Activated naive CD4-positive, alpha-beta T cell treated with anti-CD3 and anti-CD28 coated beads, Interleukin-2, amount 50 U/mL, for 16 hours (primary cell): ENCODE data around the gene RUNX2.

Experiments used
- DNase-seq: peaks from one replicate; pipeline ENCODE4 v3.0.0-alpha.2; 2020

Gene RUNX2

GRCh38 chr6:45491048-45491735 lies 163.1 kb downstream of the RUNX2 start:
- DNase-seq: no peak

- no peak for DNase-seq
Observed at GRCh38 chr6:45491874-45492273, 163.7 kb downstream of the RUNX2 start.

DNA sequence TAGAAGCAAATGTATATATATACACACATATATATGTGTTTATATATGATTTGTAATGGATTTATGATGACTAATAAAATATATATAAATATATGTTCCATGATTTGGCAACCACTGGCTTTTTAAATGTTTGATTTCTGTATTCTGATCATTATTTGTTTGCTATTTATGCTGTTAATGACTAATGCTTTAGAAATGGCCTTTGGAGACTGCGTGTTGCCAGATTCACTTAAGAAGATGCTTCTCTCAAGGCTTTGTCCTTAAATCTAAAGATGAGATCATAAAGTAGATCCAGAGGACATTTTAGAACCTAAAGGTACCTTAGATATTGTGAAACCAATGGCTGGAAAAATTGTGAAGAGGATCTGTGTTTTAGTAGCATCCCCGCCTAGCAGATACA lies 165.6 kb downstream of the RUNX2 start:
- DNase-seq: no peak

DNA sequence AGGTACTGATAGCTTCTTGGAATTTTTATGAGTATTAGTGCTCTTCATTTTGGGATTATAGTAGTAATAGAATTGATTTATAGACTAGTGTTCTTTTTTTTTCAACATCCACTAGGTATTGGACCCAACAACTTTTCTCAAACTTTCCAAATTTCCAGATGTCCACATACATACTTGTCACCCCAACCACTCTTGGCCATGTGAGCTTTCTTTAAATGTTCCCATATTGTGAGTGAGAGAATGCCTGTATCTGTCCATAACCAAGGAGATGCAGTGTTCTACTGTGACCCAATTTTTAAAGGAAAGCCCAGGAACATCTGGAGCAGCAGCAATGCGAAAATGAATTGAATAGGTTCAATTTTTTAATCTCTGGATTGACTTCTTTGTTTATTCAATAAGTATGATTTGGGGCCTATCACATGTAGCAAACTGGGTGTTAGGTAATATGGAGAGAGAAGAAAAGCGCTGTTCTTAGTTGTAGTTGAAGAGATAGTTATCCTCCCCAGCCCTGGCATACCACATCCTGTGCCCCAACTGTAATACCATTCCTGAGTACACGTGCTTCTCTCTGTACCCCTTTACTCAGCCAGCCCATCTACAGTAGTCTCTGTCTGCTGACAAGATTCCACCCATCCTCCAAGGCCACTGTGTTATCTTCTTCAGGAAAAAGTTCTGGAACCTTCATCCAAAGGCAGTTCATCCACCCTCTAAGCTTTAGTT lies 166.4 kb downstream of the RUNX2 start:
- no peak for DNase-seq

- DNase-seq: no peak
Observed at GRCh38 chr6:45495429-45496084, 167.4 kb downstream of the RUNX2 start.

GRCh38 chr6:45496085-45496433 lies 167.9 kb downstream of the RUNX2 start:
- no peak for DNase-seq

- DNase-seq: no peak
Observed at GRCh38 chr6:45498591-45498990, 170.5 kb downstream of the RUNX2 start.

DNA sequence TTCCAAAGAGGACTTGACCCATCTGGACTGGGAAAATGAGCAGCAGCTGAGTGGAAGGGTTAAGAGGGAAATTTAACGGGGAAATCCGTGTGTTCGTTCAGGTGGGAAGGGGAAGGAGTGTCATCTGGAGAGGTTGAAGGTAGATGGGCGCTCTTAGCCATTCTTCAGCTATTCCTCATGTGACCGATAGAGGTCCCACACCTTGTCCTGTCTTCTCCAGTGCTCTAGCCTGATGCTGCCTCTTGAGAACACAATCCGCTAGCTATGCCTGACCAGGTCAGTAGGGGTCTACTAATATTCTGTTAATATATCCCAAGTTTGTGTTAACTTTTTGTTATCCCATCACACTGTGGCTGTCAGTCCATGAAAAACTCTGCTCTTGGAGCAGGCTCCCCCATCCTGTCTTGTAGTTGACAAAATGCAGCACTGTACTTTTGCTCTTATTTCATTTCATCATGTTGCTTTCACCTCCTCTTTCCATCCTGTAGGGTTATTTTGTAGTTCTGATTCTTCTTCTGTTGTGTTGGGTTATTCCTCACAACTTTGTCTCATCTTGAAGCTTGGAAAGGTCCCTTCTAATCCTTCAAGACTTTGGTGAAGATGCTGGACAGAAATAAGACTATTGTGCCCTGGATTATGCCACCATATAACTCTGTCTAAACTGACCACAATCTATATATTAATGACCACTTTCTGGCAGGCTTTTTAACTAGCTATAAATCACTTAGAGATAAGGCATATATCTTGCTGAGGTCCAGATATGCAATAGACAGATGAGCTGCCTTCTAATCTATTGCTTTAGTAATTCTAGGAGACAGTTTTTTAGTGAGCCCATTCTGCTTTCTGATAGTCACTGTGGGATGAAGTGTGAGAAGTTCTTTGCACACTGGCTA lies 173.0 kb downstream of the RUNX2 start:
- DNase-seq: no peak

GRCh38 chr6:45502456-45502855 lies 174.3 kb downstream of the RUNX2 start:
- DNase-seq: no peak

DNA sequence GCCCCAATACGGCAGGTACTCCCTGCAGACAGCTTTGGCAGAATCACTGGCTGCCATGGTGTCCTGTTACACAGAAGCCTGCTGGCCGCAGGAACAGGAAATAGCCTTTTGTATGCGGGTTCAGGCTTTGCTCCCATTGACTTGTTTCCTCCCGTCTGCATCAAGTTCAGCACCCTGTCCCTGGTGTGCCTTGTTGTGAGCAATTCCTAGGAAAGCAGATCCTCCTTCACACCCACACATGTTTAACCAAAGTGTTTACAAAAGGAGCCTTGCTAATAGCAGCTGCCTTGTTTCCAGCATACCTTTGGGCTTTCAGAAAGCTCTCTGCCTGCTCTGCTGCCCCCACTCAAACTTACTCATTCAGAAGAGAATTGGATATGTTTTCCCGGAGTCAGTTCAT lies 176.8 kb downstream of the RUNX2 start:
- DNase-seq: no peak

DNA sequence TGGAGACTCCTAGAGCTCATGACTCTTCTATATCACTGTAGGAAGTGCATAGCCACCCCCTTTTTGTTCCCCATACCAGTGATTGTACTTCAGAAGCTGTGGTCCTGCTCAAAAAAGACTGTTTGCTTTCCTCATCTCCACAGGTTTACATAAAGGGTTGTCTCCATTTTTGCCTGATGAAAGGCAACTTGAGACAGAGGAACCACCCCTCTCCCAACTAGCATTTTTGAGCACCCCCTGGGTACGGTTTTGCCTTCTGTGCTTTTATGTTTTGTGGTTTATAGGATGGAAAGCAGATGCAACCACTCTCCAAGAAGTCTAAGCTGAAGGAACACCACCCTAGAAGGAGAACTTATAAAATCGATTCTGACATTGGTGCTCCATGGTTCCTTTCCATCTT lies 177.3 kb downstream of the RUNX2 start:
- DNase-seq: no peak

DNA sequence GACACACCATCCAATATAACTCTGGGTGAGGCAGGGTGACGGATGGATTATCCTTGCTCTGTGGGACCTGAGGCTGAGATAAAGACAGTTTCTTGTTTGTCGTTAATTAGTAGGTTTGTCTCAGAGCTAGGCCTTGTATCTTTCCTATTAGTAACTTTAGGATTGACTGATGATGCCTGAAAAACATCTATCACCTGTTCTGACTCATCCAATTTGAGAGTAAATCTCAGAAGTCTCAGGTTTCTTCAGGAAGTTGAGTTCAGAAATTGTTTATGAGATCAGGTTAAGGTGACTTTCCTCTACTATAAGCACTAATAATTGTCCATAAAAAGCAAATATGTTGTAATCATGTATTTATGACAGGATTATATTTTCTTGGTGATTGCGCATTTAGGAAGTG lies 179.1 kb downstream of the RUNX2 start:
- no peak for DNase-seq

DNA sequence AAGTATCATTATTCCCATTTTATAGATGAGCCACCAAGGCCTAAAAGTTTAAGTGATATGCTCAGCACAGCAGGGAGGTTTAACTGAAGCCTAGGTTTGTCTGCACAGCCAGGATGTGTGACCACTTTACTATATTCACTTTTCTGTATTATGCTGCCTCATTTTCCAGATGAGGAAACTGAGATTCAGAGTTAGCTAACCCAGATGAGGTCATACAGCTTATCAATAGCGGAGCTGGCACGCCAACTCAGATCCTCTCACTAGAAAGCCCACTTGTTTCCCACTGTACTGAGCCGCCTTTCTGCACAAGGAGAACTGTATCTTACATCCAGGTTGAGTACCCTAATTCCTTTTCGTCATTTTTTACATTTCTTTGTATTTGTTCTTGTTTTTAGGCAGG lies 181.3 kb downstream of the RUNX2 start:
- DNase-seq: no peak

GRCh38 chr6:45512717-45513116 lies 184.6 kb downstream of the RUNX2 start:
- no peak for DNase-seq

DNA sequence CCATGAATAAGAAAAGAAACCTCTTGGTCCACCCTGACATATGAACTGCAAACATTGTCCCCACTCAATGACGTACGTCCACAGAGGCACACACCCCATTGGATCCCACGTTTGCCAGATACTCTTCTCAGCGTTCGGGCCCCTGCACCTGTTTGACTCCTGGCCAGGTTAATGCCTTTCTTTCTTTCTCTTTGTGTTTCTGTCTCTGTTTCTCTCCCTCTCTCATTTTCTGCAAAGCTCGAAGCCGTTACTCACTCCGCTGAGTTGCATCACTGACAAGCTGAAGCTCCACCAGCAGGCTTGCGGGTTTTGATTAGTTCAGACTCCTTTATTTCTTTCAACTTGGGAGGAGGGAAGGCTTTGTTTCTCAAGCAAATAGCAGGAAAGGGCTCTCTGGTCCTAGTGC lies 185.1 kb downstream of the RUNX2 start:
- no peak for DNase-seq

GRCh38 chr6:45513843-45514242 lies 185.7 kb downstream of the RUNX2 start:
- DNase-seq: no peak

DNA sequence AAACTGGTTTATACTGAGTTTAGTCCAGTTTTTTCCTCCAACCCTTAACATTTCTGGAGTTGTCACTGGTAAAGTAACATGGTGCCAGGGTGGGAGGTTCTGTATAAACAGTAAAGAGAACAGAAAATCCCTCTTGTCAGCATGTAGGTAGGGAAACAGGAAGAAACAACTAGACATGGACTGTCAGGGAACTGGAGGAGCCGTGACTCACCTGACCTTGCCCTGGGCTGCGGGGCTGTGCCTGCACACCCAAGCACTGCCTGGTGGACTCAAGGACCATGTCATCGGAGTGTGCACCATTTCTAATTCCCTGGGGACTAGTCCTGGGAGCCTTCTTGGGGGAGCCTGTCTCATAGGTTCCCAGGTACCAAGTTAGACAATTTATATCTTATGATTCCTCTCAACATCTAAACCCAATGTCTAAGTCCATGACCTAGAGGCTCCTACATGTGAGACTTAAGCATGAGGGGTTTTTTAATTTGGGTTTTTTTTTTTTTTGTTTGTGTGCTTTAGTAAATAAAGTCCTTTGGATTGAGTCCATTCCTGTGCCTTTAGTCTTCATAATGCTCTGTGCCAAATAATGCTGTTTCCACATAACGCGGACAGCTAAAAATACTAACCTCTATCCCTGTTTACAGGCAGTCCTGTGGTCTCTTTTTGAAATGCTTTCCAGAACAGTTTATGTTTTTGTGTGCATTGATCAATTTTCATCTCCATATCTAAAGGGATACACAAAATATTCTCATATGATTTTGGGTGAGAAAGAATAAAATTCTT lies 186.5 kb downstream of the RUNX2 start:
- DNase-seq: no peak

GRCh38 chr6:45518013-45518720 lies 190.0 kb downstream of the RUNX2 start:
- DNase-seq: no peak

GRCh38 chr6:45521226-45521625 lies 193.1 kb downstream of the RUNX2 start:
- no peak for DNase-seq

DNA sequence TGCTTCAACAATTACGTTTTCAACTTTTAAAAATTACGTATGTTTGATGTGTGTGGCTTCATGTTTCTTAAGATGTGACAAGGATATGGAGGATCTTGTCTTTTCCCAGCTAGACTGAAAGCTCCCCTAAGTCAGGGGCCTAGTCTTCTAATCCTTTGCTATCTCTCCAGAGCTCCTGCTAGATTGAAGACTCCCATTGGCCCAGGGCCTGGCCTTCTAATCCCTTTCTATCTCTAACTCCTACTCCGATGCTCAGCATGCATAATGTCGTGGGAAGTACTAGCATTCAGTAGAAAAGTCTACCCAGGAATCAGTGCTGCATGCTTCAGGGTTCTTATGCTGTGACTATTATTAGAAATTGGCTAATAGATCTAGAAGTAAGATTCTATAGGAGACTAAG lies 194.4 kb downstream of the RUNX2 start:
- no peak for DNase-seq

- no peak for DNase-seq
Observed at GRCh38 chr6:45527210-45527609, 199.1 kb downstream of the RUNX2 start.
